Lung (tissue), 12 donors: ENCODE measurements around the gene SMG6. TPM values are rescaled to one million over a fixed set of nuclear protein-coding genes. Genes with fewer than 3 reads are reported as not detected.

Experiments used
- ATAC-seq: fragments of 200-7000 bp; cut with Tn5 transposase; one replicate; pipeline ENCODE4 v1.9.1; 2020; ENCODE audit warnings: moderate number of reproducible peaks; ENCODE audit not compliant: insufficient read depth, low FRiP score
- DNase-seq, 3 donors: peaks; one replicate each; pipeline ENCODE4 v3.0.0-alpha.2; 2013 to 2017
- H3K27ac ChIP-seq, 2 donors: one replicate each; pipeline ENCODE4 v1.5.1; 2013; ENCODE audit warnings: mild to moderate bottlenecking in 2 of 2, moderate library complexity in 2 of 2, control low read depth in 1 of 2, inconsistent platforms in 1 of 2, low read depth in 1 of 2, low read length in 1 of 2
- H3K27me3 ChIP-seq, 3 donors: one replicate each; pipeline ENCODE4 v1.5.1; 2013; ENCODE audit warnings: low read length in 2 of 3; ENCODE audit not compliant: control insufficient read depth in 3 of 3, insufficient read depth in 3 of 3
- H3K36me3 ChIP-seq, 4 donors: one replicate each; pipeline ENCODE4 v1.5.1; 2013; ENCODE audit warnings: low read length in 4 of 4, mild to moderate bottlenecking in 1 of 4, moderate library complexity in 1 of 4; ENCODE audit not compliant: control insufficient read depth in 4 of 4, insufficient read depth in 4 of 4
- H3K4me1 ChIP-seq, 5 donors: one replicate each; pipeline ENCODE4 v1.5.1; 2013; ENCODE audit warnings: low read length in 5 of 5, mild to moderate bottlenecking in 2 of 5, moderate library complexity in 1 of 5; ENCODE audit not compliant: control insufficient read depth in 5 of 5, insufficient read depth in 5 of 5
- H3K4me3 ChIP-seq: one replicate; pipeline ENCODE4 v1.5.1; 2013; ENCODE audit warnings: mild to moderate bottlenecking, control low read depth, moderate library complexity
- H3K9ac ChIP-seq, 2 donors: one replicate each; pipeline ENCODE4 v1.5.1; 2013; ENCODE audit warnings: low read length in 2 of 2, control low read depth in 1 of 2; ENCODE audit not compliant: insufficient read depth in 1 of 2
- H3K9me3 ChIP-seq, 4 donors: one replicate each; pipeline ENCODE4 v1.5.1; 2013; ENCODE audit warnings: low read length in 3 of 4, mild to moderate bottlenecking in 1 of 4, moderate library complexity in 1 of 4; ENCODE audit not compliant: control insufficient read depth in 4 of 4, insufficient read depth in 3 of 4
- CTCF ChIP-seq: IDR thresholded peaks from 2 replicates; pipeline ENCODE4 v1.5.1; 2012; ENCODE audit warnings: mild to moderate bottlenecking; ENCODE audit errors: control extremely low read depth, extremely low read depth
- WGBS, 2 donors: extraction: QIAGEN DNeasy Blood & Tissue Kit; methylation state at CpG; one replicate each; pipeline ENCODE4 v1.1.7; 2013; 5-methylcytosine and 5-hydroxymethylcytosine counted together
- polyA plus RNA-seq, 2 donors: library from polyadenylated mRNA; stranded (reverse); fragments of 200-250 nt; gene quantifications; one replicate each; pipeline ENCODE4 v1.2.1, GENCODE V29; 2013
- total RNA-seq, 2 donors: library from RNA; depleted of rRNA in 1 of 2; stranded (reverse); fragments of >200 nt in 1 of 2; gene quantifications; one replicate each; pipeline ENCODE4 v1.2.1, GENCODE V29; 2014 to 2021
- donor health status: control.
- donor health status: control.
- donor health status: Bipolar disorder and iron deficiency.
- donor health status: healthy.
- donor health status: DM: yes; HTN: yes; CAD: no.

SMG6 gene
- total and polyA plus RNA-seq, 4 donors, result 17.6 to 45.1 (median 28.9) TPM

- no peak overlapping the region for H3K27ac ChIP-seq
- no peaks in the 10 kb centered on the region for H3K27me3 ChIP-seq
- no peak for DNase-seq
- TF ChIP-seq CTCF, result no peak
- H3K9me3 ChIP-seq, result no peaks in the 10 kb centered on the region
- no peak for ATAC-seq
- no peak overlapping the region for H3K4me3 ChIP-seq
- no peak overlapping the region for H3K9ac ChIP-seq
- no peaks in the 10 kb centered on the region for H3K4me1 ChIP-seq
- peaks cover 26 to 55% (median 37%) of the 10 kb centered on the region in 4 donors for H3K36me3 ChIP-seq
- 93% methylated on average over 7 of the region's 7 CpGs for WGBS, 2 donors
These were observed 20.3 kb downstream of the SMG6 start for GRCh38 chr17:2283302-2283701.

GRCh38 chr17:2282297-2282873 is 21.2 kb downstream of the SMG6 start:
- WGBS, 2 donors, result 60 to 67% methylated on average over 7 of the region's 7 CpGs
- Histone ChIP-seq H3K27ac (no peak overlapping the region), H3K36me3 (peaks cover 23 to 50% (median 35%) of the 10 kb centered on the region in 4 donors), H3K4me1 (no peaks in the 10 kb centered on the region), H3K27me3 (no peaks in the 10 kb centered on the region), H3K9ac (no peak overlapping the region), H3K9me3 (no peaks in the 10 kb centered on the region), H3K4me3 (no peak overlapping the region)
- ATAC-seq (peak; percentile 53), DNase-seq (peak in 2 of 3 donors; percentile 87 to 90)
- TF ChIP-seq CTCF, result peak; percentile 34

- ATAC-seq (no peak), DNase-seq (no peak)
- H3K27ac ChIP-seq, result no peak overlapping the region
- H3K4me1 ChIP-seq, result no peaks in the 10 kb centered on the region
- H3K36me3 ChIP-seq, result peaks cover 22 to 45% (median 35%) of the 10 kb centered on the region in 4 donors
- no peak for TF ChIP-seq CTCF
- no peak overlapping the region for H3K9ac ChIP-seq
- no peak overlapping the region for H3K4me3 ChIP-seq
- 93 to 95% methylated on average over 9 of the region's 9 CpGs for WGBS, 2 donors
- no peaks in the 10 kb centered on the region for H3K27me3 ChIP-seq
- H3K9me3 ChIP-seq, result no peaks in the 10 kb centered on the region
These were observed 23.9 kb downstream of the SMG6 start for GRCh38 chr17:2279707-2280106.
